ENCODE measurements around the gene NDRG3.
A peak's percentile ranks its signal among the peaks of the same experiment; 100 is the strongest.

The NDRG3 gene

DNA sequence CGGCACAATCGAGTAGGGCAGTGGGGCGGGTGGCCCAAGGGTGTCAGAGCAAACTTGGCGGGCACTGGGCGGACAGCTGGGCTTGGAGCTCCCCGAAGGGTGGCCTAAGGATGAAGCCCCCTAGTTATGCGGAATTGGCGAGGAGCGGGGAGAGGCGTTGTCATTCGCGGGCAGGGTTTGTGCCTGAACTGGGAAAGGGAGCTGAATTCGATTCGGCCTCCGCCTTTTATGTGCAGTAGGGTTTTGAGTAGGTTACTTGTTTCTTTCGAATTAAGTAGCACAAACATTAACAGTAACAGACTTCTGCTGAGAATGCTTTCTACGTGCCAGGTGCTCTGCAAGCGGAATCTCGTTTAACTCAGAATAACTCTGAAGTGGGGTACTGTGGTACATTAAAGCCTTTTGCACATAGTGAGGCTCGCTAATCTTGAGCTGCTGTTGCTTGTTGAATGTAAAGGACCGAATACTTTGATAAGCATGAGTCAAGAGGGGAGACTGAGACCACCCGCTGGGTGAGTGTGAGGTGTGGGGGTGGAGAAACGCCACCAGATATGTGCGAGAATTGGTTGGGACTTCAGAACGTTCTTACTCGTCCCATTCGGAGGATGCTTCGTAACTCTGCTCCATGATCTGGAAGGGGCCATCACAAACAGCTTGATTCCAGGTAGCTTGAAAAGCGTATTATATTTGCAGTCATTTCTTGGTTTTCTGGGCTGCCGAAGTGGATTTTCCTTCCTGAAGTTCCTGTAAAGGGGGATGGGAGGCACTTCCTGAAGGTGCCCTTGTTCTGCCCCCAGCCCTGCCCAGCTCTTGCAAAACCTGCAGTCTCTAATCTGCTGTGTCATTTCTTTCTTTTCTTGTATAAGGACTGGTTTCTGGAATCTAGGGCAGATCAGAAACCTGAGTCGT is 139.5 kb downstream of the NDRG3 start:
- no peak for DNase-seq (ENCODE audit: low read depth)

DNA sequence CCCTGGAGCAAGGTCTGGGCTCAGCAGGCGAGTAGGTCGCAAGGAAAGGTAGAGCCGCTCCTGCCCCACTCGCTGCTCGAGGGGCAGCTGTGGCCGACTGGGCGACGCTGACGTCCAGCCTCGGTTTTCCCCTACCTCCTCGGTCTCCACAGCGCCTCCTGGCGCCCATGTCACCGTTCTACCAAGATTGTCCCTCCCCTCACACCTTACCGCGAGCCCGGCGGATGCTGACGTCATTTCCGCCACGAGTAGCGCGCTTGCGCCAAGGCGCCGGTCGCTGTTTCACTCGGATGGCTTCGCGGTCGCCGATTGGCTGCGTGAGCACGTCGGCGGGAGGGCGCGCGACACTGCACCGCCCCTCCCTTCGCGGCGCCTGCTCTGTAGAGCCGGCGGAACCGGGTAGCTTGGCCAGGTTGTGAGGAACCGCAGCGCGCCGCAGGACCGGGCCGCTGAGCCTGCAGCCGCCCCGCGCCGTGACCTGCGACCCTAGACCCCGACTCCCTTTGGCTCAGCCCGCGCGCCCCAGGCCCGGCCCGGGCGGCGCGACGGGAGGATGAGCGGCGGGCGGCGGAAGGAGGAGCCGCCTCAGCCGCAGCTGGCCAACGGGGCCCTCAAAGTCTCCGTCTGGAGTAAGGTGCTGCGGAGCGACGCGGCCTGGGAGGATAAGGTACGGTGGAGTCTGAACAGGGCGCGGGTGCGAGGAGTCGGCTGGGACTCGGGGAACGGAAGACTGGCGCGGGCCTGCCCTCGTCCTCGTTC is 140.3 kb downstream of the NDRG3 start, which contains the start of gene RAB5IF:
RAB5IF (plus strand) TSS at position 381 of the 759 bp plus-strand sequence; CDS start at position 554, 173 bp downstream.
- peak; percentile 99 for DNase-seq (ENCODE audit: low read depth)

DNA sequence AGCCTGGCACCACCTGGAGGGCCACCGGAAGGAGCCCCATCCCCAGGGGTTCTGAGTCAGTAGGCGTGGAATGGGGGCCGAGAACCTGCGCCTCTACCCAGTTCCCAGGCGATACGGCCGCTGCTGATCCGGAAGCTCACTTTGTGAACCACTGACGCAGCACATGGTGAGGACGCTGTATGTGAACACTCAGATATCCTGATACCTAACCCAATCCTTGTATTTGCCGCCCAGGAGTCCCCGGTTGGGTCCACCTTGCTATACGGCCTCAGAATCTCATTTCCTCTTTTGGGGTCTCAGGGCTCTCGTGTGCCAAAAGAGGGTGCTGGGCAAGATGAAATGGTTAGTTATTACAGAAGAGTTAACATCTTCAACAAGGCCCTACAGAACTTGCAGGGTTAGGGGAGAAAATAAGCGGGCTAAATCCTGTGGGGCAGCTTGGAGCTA is 140.9 kb downstream of the NDRG3 start:
- DNase-seq (ENCODE audit: low read depth), result no peak
